Ovary (tissue), 3 donors: ENCODE results near the gene TCEA2.

Source experiments
- EP300 ChIP-seq: sonication (generic); formaldehyde crosslinking; IDR thresholded peaks from one replicate; pipeline ENCODE4 v1.6.1; 2017; ENCODE audit warnings: antibody characterized with exemption
- POLR2A ChIP-seq: fragments of 450-650 bp; IDR thresholded peaks from one replicate; pipeline ENCODE4 v1.6.1; 2017; ENCODE audit warnings: antibody characterized with exemption, mild to moderate bottlenecking, moderate library complexity
- TF ChIP-seq, protein P1 (sequence below), 3 donors: fragments of 450-650 bp in 2 of 3; fragments of 200-600 bp in 1 of 3; IDR thresholded peaks; one replicate each; pipeline versions ENCODE4 v1.5.1 to v1.8.0; 2016 to 2022; ENCODE audit warnings: antibody characterized with exemption in 3 of 3, mild to moderate bottlenecking in 1 of 3
- donor health status: DM: no; HTN: no; CAD: no.

DNA sequence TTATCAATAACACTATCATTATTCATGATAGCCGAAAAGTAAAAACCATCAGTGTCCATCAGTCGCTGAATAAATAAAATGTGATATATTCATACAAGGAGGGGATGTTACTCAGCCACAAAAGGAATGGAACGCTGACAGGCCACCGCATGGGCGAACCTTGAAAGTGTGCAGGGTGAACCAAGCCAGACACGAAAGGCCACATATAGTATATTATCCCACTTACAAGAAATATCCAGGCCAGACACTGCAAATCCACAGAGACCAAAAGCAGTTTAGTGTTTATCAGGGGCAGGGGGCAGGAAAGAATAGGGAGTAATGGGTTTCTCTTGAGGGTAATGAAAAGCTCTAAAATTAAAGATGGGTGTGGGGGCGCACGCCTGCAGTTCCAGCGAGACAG, 19.2 kb upstream of the TCEA2 start:
- TF ChIP-seq, protein P1, sequence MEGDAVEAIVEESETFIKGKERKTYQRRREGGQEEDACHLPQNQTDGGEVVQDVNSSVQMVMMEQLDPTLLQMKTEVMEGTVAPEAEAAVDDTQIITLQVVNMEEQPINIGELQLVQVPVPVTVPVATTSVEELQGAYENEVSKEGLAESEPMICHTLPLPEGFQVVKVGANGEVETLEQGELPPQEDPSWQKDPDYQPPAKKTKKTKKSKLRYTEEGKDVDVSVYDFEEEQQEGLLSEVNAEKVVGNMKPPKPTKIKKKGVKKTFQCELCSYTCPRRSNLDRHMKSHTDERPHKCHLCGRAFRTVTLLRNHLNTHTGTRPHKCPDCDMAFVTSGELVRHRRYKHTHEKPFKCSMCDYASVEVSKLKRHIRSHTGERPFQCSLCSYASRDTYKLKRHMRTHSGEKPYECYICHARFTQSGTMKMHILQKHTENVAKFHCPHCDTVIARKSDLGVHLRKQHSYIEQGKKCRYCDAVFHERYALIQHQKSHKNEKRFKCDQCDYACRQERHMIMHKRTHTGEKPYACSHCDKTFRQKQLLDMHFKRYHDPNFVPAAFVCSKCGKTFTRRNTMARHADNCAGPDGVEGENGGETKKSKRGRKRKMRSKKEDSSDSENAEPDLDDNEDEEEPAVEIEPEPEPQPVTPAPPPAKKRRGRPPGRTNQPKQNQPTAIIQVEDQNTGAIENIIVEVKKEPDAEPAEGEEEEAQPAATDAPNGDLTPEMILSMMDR (IDR thresholded peaks at IDR 0.05): no peak
- no peak for TF ChIP-seq POLR2A
- no peak for TF ChIP-seq EP300
